ENCODE data around the gene LRBA.

Gene LRBA

DNA sequence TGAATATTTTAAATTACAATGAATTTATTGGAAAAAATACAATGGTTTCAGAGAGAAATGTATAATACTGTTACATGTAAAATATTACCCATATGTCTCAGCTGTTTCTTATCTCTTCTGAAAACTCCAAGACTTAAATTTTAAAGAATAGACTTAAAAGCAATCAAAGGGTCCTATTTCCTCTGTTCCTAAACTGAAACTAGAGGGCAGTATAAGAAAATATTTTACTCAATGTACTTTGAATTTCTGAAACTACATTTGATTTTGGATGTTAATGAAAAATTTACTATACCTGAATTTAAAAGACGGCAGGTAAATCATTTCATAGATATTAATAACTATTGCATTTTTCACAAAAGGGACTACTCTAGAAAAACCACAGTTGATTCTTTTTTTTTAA, 200.2 kb downstream of the LRBA start:
- Histone ChIP-seq H3K4me2 (ENCODE audit: low read length) (no peak overlapping the region), H3K4me3 (ENCODE audit: low read length) (no peak overlapping the region), H3F3A (ENCODE audit: control insufficient read depth, insufficient read depth) (peaks cover 3% of the 10 kb centered on the region; the same call in 1 of the 2 replicates), H3K4me1 (ENCODE audit: control insufficient read depth, low read length) (no peaks in the 10 kb centered on the region), H3K27ac (ENCODE audit: low read depth, low read length) (no peak overlapping the region), H3K9me3 (ENCODE audit: control insufficient read depth, insufficient read depth, low read length) (no peaks in the 10 kb centered on the region), H3K36me3 (ENCODE audit: control insufficient read depth, low read length) (peaks cover 8% of the 10 kb centered on the region), H3K9me2 (replicated peaks; ENCODE audit: control insufficient read depth, low read length) (no peaks in the 10 kb centered on the region), H3K79me2 (ENCODE audit: control insufficient read depth, low read length) (no peaks in the 10 kb centered on the region), H4K20me1 (ENCODE audit: control insufficient read depth, insufficient read depth, low read depth, low read length) (no peaks in the 10 kb centered on the region), H3K27me3 (ENCODE audit: control insufficient read depth, low read length) (no peaks in the 10 kb centered on the region)
- TF ChIP-seq, protein P1, sequence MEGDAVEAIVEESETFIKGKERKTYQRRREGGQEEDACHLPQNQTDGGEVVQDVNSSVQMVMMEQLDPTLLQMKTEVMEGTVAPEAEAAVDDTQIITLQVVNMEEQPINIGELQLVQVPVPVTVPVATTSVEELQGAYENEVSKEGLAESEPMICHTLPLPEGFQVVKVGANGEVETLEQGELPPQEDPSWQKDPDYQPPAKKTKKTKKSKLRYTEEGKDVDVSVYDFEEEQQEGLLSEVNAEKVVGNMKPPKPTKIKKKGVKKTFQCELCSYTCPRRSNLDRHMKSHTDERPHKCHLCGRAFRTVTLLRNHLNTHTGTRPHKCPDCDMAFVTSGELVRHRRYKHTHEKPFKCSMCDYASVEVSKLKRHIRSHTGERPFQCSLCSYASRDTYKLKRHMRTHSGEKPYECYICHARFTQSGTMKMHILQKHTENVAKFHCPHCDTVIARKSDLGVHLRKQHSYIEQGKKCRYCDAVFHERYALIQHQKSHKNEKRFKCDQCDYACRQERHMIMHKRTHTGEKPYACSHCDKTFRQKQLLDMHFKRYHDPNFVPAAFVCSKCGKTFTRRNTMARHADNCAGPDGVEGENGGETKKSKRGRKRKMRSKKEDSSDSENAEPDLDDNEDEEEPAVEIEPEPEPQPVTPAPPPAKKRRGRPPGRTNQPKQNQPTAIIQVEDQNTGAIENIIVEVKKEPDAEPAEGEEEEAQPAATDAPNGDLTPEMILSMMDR (IDR thresholded peaks at IDR 0.05; ENCODE audit: low read depth, low read length, poor library complexity, severe bottlenecking) = peak; percentile 13
- no peak for TF ChIP-seq EZH2phosphoT487 (IDR thresholded peaks at IDR 0.05; ENCODE audit: borderline replicate concordance, low read length)

DNA sequence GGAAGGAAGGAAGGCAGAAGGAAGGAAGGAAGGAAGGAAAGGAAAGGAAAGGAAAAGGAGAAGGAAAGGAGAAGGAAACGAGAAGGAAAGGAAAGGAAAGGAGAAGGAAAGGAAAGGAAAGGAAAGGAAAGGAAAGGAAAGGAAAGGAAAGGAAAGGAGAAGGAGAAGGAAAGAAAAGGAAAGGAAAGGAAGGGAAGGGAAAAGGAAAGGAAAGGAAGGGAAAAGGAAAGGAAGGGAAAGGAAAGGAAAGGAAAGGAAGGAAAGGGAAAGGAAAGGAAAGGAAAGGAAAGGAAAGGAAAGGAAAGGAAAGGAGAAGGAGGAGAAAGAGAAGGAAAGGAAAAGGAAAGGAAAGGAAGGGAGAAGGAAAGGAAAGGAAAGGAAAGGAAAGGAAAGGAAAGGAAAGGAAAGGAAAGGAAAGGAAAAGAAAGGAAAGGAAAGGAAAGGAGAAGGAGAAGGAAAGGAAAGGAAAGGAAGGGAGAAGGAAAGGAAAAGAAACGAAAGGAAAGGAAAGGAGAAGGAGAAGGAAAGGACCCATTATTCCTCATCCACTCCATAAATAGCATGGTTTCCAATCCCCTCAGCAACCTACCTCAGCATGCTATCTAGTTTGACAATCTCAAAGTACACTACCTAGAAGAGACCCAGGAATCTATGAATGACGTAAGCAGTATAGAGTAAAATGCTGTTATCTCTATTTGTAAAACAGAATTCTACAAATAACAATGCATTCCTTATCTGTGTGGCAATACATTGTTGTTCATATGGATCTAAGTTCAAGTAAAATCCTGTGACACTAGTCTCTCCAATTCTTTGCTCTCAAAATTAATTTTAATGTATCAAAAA, 209.7 kb downstream of the LRBA start:
- TF ChIP-seq EZH2phosphoT487 (IDR thresholded peaks at IDR 0.05; ENCODE audit: borderline replicate concordance, low read length) = no peak
- TF ChIP-seq, protein P1 (IDR thresholded peaks at IDR 0.05; ENCODE audit: low read depth, low read length, poor library complexity, severe bottlenecking) = no peak

DNA sequence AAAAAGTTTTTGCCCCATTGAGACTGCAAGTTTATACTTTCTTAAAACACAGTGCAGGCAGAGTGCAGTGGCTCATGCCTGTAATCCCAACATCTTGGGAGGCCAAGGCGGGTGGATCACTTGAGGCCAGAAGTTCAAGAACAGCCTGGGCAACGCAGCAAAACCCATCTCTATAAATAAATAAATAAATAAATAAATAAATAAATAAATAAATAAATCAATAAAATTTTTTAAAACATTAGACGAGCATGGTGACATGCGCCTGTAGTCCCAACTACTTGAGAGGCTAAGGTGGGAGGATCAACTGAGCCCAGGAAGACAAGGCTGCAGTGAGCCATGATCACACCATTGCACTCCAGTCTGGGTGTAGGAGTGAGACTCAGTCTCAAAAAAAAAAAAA, 213.3 kb downstream of the LRBA start:
- Histone ChIP-seq H3K36me3 (ENCODE audit: control insufficient read depth, low read length) (peaks cover 7% of the 10 kb centered on the region), H3K27me3 (ENCODE audit: control insufficient read depth, low read length) (no peaks in the 10 kb centered on the region), H3F3A (ENCODE audit: control insufficient read depth, insufficient read depth) (no peaks in the 10 kb centered on the region), H3K4me3 (ENCODE audit: low read length) (no peak overlapping the region), H3K27ac (ENCODE audit: low read depth, low read length) (no peak overlapping the region), H3K4me1 (ENCODE audit: control insufficient read depth, low read length) (no peaks in the 10 kb centered on the region), H3K9me2 (replicated peaks; ENCODE audit: control insufficient read depth, low read length) (no peaks in the 10 kb centered on the region), H4K20me1 (ENCODE audit: control insufficient read depth, insufficient read depth, low read depth, low read length) (no peaks in the 10 kb centered on the region), H3K4me2 (ENCODE audit: low read length) (no peak overlapping the region), H3K79me2 (ENCODE audit: control insufficient read depth, low read length) (no peaks in the 10 kb centered on the region), H3K9me3 (ENCODE audit: control insufficient read depth, insufficient read depth, low read length) (no peaks in the 10 kb centered on the region)
- no peak for TF ChIP-seq EZH2phosphoT487 (IDR thresholded peaks at IDR 0.05; ENCODE audit: borderline replicate concordance, low read length)
- TF ChIP-seq, protein P1 (IDR thresholded peaks at IDR 0.05; ENCODE audit: low read depth, low read length, poor library complexity, severe bottlenecking) = no peak

More for the DNA sequence above, 209.7 kb downstream of the LRBA start:
- Histone ChIP-seq H3K36me3 (ENCODE audit: control insufficient read depth, low read length) (peaks cover 10% of the 10 kb centered on the region), H4K20me1 (ENCODE audit: control insufficient read depth, insufficient read depth, low read depth, low read length) (no peaks in the 10 kb centered on the region), H3K79me2 (ENCODE audit: control insufficient read depth, low read length) (no peaks in the 10 kb centered on the region), H3K9me3 (ENCODE audit: control insufficient read depth, insufficient read depth, low read length) (no peaks in the 10 kb centered on the region), H3K4me3 (ENCODE audit: low read length) (no peak overlapping the region), H3F3A (ENCODE audit: control insufficient read depth, insufficient read depth) (no peaks in the 10 kb centered on the region), H3K9me2 (replicated peaks; ENCODE audit: control insufficient read depth, low read length) (no peaks in the 10 kb centered on the region), H3K4me2 (ENCODE audit: low read length) (no peak overlapping the region), H3K4me1 (ENCODE audit: control insufficient read depth, low read length) (no peaks in the 10 kb centered on the region), H3K27ac (ENCODE audit: low read depth, low read length) (no peak overlapping the region), H3K27me3 (ENCODE audit: control insufficient read depth, low read length) (no peaks in the 10 kb centered on the region)
